GM18507 (cell line): ENCODE results near the gene SHANK3.

Experiments used
- DNase-seq: peaks from one replicate; pipeline ENCODE4 v3.0.0; 2011; ENCODE audit warnings: low read depth; ENCODE audit not compliant: insufficient read length; ENCODE audit errors: extremely low spot score
- FAIRE-seq: peaks from 2 replicates; lab custom pipeline; 2011; peaks lifted over from hg19 to GRCh38; lab: Jason Lieb, UNC

SHANK3 gene

DNA sequence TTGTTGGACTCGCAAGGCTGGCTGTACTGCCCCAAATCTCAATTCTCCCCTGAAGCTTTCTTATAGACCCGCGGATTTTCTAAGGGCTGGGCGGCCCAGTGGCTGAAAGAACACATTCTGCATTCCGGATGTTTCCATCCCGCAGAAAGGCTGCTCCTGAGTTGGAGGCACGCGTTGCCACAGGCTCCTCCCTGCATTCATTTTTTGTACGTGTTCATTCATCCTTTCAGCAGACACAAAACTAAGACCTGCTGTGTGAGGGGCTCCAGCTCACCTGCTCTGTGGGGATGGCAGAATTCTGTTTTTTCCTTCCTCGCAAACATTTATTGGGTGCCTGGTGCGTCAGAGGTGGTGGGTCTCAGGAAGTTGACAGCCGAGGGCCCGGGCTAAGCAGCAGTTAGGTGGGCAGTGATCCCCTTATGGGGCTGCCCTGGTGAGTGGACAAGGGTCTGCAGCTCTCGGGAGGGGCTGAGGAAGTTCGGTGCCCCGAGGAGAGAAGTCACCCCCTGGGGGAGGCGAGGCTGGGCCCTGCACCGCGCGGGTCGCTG is 23.7 kb downstream of the SHANK3 start:
- DNase-seq = no peak
- no peak for FAIRE-seq

DNA sequence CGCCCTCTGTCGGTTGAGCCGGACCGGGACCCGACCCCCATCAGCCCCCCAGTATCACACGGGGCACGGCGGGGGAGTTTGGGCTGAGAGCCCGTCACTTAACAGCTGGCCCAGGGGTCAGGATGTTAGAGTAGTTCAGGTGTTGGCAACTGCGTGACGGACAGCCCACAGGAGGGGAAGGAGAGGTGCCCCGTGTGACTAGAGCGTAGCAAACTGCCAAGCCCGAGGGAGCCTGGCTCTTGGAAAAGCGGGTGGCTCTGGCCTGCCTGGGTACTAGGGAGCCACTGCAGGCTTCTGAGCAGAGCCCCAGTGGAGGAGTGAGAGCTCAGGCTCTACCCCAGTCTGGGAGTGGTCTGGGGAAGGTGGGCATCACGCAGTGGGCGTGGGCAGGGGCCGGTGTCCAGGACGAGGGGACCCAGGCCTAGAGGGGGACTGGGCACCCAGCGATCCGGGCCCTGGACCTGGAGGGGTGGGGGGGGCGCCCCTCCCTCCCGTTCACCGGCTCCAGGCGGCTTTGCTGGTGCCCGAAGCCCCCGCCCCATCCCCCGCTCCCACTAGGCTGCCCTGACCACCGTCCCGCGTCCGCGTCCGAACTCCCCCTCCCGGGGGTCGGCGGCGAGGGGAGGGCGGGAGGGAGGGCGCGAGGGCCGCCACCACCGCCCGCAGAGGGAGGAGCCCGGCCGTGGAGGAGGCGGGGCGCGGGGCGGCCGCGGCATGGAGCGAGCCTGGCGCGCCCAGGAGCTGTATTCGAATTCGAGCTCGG is 24.4 kb downstream of the SHANK3 start:
- DNase-seq = no peak

DNA sequence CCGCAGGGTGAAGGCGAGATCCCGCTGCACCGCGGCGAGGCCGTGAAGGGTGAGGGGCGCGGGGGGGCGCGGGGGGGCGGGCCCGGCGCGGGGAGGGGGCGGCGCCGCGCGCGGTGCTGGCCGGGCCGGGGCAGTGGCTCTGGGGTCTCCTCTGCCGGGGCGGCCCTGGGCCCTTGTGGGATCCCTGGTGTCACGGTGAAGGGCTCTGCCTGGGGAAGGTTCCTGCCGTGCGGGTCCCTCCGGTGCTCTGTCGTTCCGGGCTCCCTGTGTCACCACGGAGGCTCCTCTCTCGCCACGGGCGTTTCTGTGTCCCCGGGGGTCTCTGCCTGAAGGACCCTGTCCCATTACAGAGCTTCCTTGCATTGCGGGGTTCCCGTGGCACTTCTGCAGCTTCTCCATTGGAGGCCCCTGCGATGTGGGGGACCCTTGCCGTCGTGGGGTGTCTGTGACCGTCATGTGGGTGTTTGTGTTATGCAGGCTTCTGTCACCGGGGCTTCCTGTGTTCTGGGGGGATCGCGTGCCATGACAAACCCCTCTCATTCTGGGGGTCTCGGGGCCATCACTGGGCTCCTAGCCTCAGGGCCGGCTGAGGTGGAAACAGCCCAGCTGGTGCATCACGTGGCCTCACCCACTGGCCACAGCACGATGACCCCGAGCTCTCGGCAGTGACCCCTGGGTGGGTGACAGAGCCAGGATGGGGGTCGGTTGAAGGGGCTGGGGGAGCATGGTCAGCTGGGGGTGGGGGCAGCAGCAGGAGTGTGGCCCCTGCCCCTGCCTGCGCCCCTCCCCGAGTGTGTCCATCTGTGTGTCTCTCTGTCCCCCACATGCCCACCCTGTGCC is 25.3 kb downstream of the SHANK3 start:
- FAIRE-seq = no peak
- DNase-seq = no peak

More for the DNA sequence above, 24.4 kb downstream of the SHANK3 start:
- no peak for FAIRE-seq

DNA sequence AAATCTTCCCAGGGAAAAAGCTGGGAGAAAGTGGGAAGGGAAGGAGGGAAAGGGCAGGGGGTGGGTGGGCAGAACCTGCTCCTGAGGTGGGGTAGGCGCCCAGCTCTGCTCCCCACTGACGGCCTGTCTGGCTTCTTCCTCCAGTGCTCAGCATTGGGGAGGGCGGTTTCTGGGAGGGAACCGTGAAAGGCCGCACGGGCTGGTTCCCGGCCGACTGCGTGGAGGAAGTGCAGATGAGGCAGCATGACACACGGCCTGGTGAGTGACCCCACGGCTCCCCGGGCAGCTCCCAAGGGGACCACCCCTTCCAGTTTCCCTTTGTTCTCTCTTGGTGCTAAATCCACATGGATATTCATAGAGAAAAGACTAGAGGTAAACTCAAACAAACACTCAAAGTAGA is 25.9 kb downstream of the SHANK3 start:
- DNase-seq (no peak), FAIRE-seq (no peak)

DNA sequence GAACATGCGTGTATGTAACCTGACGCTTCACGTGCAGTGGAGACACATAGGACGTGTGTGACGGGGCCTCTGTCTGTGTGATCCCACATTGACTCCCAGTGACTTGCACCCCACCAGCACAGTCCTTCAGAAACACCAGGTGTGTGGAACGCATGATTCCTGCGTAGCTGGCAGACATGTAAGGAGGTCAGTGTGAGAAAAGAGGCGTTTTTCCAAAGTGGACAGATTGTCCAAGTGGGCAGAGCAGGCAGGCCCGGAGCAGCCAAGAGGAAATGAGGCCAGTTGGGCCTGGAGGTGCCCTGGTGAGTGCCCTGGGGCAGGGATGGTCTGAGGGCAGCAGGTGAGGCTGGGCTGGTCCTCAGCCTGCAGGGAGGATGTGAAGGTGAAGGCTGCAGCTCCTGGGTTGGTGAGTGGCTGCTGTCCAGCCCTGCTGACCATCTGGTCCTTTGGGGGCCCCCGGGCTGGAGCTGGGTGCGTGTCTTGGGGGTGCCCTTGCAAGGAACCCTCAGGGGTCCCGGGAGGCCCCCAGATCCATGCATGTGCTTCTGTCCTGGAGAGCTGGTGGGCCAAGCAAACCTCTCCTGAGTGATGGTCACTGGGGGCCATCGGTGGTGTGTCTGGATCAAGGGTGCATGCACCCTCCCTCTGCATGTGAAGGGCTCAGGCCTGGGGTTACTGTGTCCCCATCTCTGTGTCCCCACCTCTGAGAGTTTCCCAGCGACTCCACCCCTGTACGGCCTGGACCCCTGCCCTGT is 26.6 kb downstream of the SHANK3 start:
- FAIRE-seq = no peak
- DNase-seq = no peak

DNA sequence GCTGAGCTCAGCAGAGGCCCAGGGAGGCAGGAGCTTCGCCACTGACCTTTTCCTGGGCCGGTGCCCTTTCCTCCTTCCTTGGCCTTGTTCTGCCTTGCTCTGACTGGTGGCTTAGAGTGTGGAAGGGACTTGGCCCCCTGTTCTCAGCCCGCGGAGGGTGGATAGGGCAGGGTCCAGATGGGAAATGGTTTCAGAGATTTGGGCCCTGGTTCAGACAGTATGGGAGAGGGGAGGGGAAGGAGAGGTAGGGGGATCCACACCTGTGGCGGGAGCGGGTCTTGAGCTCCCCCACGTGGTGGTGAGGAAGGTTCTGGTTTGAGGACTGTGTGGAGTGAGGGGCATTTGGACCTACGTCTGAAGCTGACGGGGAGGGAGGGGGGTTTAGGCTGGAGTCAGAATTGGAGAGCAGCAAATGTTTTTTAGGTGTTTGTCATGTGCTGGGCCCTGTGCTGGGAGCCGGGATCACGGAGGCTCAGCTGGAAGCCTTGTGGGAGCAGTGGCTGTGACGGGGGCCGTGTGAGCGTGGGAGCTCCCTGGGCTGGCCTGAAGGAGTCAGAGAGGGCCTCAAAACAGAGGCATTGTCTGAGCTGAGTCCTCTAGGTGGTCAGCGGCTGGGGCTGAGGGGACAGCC is 27.2 kb downstream of the SHANK3 start:
- FAIRE-seq (no peak), DNase-seq (no peak)

DNA sequence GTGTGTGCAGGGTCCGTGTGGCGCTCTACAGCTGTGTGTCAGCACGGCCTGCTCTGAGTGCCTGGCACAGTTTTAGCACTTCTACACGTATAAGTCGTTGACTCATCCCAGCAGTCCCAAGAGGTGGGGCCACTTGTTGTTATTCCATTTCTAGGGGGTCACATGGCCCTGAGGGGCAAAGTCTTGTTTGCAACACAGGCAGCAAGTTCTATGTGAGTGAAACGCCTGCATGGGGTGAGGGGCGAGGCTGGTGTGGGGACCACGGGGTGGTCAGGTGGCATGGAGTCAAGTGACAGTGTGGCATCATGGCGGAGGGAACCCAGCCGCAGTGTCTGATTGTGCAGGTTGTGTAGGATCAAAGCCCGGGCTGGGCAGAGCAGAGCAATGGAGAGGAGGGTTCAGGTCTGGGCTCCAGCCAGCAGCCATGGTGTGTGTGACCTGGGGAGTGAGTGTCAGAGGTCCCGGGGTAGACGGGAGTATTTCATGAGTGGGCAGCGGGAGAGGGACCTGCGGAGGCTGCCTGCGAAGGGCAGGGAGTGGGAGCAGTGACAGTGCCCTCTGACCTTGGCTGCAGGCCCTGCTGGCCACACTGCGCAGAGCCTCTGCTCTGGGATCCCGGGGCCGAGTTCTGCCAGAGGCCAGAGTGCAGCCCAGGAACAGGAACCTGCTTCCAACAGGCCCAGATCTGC is 27.9 kb downstream of the SHANK3 start:
- DNase-seq (no peak), FAIRE-seq (no peak)

DNA sequence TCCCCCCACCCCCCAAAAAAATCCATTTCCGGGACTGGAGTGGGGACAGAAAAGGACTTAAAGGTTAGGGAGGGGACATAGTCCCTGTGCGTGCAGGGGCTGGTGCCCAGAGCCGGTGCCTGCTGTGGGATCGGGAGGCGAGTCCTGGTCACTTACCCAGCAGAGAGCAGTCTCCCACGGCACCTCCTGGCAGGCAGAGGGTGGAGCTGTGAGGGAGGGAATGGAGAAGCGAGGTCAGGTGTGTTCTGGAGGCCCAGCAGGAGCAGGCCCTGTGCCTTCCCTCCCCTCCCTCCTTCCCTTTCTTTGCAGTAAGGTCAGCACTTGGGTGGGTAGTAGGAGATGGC is 28.4 kb downstream of the SHANK3 start:
- DNase-seq (no peak), FAIRE-seq (no peak)

DNA sequence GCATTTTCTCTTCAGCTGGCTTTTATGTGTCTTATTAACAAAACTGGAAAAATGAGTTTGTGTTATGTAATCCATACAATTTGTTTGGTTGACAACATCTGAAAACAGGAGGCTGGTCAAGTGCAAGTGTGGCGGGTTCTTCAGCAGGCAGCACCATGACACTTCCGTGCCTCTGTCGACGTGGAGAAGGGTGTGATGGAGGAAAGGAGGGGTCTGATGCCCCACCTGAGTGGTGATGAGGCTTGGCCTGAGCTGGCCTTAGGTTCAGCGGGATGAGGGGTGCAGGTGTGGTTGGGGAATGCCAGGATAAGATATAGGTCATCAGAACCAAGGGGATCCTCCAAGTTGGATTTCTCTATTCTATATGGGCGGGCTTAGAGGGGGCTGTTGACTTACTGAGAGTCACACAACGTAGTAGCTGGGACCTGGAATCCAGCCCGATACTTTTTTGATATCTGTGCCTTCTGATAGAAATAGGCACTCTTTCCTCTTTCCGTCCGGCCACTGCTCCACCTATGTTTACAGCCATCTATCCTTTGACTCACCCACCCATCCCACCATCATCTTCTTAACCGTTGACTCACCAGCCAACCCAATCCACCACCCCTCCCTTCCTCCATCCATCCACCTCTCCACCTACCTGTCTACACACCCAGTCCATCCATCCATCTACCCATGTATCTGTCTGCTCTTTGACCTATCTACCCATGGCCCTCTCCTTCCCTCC is 29.0 kb downstream of the SHANK3 start:
- no peak for FAIRE-seq
- no peak for DNase-seq

DNA sequence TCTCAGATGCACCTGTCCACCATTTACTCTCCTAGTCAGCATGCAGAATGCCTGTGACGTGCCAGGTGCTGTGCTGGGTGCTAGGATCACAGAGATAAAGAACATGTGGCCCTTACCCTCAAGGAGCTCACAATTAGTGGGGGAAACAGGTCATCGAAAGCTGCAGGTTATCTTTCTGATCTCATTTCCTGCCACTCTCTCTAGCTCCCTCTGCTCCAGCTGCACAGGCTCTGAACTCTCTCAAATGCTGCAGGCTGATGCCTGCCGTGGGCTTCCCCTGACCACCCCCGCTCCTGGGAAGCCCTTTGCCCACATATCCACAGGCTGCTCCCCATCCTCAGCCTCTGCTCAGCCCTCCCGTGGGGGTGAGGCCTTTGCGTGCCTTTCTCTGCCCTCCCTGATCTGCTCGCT is 29.6 kb downstream of the SHANK3 start:
- DNase-seq (no peak), FAIRE-seq (no peak)

DNA sequence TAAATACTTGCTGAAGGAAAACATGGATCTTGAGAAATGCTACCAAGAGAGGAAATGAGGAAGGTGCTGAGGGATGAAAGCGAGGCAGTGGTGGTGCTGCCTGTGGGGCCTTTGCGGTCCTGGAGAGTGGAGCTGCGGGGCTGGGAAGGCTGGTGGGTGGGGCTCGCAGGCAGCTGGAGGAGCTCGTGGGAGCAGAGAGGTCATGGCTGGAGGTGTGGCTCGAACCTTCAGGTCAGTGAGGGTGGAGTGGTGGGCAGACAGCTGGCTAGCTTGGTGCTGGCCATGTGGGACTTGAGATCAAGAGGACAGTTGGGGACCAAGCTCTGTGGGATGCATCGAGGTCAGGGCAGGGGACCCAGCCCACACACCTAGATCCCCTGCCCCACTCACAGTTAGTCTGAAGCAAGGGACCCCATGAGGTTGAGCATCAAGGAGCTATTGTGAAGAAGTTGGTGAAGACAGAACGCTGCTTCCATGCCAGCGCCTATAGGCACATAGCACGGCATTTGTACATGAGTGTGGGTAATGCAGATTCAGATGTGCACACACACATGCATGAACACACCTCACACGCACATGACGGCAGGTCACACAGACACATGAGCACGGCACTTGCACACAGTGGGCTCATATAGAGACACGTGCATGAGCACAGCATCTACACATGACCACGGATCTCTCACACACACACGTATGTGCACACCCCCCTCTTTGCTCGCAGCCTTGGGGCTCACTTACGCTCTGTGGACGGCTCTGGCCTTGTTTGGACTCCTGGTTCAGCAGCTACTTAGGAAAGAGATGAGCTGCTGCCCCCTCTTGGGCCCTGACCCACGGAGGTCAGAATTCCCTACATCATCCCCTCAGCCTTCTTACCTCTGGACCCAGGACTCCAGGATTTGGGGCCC is 30.4 kb downstream of the SHANK3 start:
- FAIRE-seq (no peak), DNase-seq (no peak)

DNA sequence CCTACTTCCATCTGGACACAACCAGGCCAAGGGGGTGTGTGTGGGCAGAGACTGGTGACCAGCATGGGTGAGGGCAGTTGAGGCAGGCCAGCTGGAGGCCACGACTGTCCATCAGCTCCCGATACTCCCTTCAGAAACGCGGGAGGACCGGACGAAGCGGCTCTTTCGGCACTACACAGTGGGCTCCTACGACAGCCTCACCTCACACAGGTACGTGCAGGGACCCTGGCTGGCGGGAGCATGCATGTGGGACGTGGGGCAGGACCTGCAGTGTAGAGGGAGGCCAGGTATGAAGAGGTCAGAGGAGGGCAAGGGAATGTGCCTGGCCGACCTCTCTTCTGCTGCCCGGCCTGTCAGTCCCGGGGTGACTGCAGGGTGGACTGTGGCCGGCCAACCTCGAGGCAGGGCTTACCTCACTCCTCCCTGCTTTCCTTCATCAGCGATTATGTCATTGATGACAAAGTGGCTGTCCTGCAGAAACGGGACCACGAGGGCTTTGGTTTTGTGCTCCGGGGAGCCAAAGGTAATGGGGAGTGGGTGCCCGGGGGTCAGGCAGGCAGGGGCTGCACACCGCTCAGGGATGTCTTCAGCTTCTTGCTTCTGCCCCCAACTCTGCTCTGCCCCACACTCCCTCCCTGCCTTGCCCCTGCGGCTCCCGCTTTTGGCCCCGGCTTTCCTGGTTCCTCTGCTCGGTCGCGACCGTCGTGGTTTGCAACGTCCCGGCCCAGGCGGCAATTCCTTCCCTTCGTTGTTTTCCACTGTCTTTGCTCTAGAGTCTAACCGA is 31.3 kb downstream of the SHANK3 start:
- DNase-seq (no peak), FAIRE-seq (no peak)

DNA sequence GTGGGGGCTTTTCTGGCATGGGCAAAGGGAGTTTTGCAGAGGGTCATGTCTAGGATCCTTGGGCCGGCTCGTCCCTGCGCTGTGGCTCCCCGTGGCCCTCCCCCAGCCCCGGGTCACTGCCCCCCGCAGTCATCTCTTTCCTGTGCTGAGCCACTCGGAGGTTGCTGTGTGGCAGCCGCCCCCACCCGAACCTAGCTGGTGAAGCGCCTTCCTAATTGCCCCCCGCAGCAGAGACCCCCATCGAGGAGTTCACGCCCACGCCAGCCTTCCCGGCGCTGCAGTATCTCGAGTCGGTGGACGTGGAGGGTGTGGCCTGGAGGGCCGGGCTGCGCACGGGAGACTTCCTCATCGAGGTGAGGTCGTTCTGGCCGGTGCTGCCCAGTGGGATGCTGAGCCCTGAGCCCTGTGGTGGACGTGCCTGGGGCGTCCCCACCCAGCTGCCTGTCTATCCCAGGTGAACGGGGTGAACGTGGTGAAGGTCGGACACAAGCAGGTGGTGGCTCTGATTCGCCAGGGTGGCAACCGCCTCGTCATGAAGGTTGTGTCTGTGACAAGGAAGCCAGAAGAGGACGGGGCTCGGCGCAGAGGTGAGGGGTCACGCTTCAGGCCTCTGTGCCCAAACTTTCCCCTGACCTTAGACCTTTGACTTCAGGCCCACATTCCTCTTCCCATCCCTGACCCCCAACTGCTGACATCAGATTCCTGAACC is 32.0 kb downstream of the SHANK3 start:
- DNase-seq = no peak
- FAIRE-seq = no peak

DNA sequence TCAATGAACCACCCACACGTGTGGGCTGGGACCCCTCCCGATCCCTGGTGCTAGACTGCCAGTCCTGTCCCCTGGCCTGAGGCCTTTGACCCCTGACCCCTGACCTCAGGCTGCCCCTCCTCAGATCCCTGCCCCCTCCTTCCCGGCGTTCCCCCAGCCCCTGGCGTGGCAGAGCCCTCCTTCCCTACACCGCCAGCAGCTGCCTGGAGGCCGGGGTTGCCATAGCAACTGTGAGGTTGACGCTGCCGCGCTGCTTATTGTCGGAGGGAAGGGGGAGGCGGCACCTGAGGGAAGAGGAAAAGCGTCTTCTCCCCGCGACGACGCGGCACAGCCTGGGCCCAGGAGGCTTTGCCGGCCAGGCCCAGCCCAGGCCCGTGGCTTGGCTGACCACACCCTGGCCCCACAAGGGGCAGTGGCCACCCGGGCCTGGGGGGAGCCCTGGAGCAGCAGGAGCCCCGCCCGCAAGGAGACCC is 32.6 kb downstream of the SHANK3 start:
- FAIRE-seq = no peak
- no peak for DNase-seq

DNA sequence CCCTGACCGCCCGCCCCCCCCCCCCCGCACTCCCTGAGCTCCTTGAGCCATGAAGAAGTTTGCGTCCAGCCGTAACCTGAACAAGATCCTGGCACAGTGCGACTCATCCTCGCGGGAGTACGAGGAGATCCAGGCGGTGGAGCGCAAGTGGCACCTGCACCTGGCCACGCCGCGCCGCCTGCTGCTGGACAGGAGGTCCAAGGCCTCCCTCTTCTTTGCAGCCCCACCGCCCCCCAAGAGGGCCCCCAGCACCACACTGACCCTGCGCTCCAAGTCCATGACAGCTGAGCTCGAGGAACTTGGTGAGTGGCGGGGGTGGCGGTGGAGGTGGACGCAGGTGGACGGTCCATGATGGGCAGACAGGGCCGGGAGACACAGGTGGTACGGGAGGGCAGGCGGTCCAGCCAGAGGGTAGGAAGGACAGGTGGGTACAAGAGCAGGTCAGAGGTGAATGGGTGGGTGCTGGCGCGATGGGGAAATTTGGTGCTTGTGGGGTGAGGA is 33.3 kb downstream of the SHANK3 start:
- DNase-seq = no peak
- FAIRE-seq = no peak
